Measurements from ENCODE around the gene ISYNA1. TPM values are rescaled to one million over a fixed set of nuclear protein-coding genes. Genes with fewer than 3 reads are reported as not detected.

Gene ISYNA1
- total RNA-seq, 1 experiment from 2014 or later = 6.8 TPM

DNA sequence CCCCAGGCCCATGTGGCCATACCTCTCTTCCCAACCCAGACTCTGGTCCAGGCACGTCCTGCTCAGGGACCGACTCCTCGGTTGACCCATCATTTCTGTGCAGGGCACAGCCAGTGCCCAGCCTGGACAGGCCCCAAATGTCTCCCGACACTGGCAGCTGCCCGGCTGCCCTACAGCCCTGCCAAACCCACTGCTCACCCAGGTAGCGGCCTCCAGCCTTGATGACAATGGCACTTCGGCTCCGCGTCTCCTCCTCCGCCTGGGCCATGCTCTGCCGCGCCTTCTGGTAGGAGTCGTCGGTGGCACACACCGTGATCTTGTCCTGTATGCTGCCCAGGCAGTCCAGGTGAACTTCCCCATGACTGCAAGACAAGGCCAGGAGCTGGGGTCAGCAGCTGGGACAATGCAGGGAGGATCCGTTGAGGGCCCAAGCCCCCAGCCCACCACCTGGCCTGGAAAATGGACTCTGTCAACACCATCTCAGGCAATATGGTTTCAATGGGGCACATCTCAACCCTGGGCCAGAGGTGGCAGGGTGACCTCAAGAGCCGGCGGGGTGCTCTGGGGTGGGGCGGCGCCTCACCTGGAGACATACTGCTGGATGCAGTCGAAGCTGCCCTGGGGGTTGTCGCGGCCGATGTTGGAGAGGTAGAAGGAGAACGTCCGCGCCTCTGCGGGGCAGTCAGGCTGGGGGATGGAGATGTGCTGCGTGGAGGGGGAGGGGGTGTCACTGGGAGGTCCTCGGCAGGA, 27.5 kb upstream of the ISYNA1 start:
- POLR2A ChIA-PET = no interaction called here

GRCh38 chr19:18464646-18465045, 26.7 kb upstream of the ISYNA1 start:
- ChIA-PET CTCF (interaction anchor here (0.7 to 5.3 kb wide), 4 partner anchors 13 to 147 kb away, joined by 3 to 59 read pairs (median 7); no protein-coding TSS in a partner anchor), POLR2A (interaction anchor here (0.7 kb wide), 1 partner anchor 107 kb away, joined by 3 read pairs; the partner anchor contains the start of gene UBA52)
- H3K27me3 Mint-ChIP-seq (ENCODE audit: insufficient read depth, unreplicated experiment) = no peaks in the 10 kb centered on the region
- peak; percentile 58 for DNase-seq (ENCODE audit: unreplicated experiment)
- H3K4me3 Mint-ChIP-seq (ENCODE audit: unreplicated experiment) = no peak overlapping the region
- no TSS peak for BruUV-seq (replicated peaks)
- H3K9me3 Mint-ChIP-seq (ENCODE audit: unreplicated experiment) = no peaks in the 10 kb centered on the region
- H3K36me3 Mint-ChIP-seq (ENCODE audit: insufficient read depth, unreplicated experiment) = peaks cover 39% of the 10 kb centered on the region
- peaks cover 41% of the 10 kb centered on the region for H3K4me1 Mint-ChIP-seq (ENCODE audit: insufficient read depth, unreplicated experiment)
- peak overlapping the region; percentile 27 for H3K27ac Mint-ChIP-seq (ENCODE audit: low read depth, unreplicated experiment)
- intact Hi-C loops (cut with micrococcal nuclease) = loop anchor here (5.0 kb wide), 1 partner anchor 123 kb away; the partner anchor contains the start of gene REX1BD
- TF ChIP-seq CTCF (IDR thresholded peaks at IDR 0.05; ENCODE audit: unreplicated experiment) = no peak

More for the DNA sequence above, 27.5 kb upstream of the ISYNA1 start:
- no peak for DNase-seq (ENCODE audit: unreplicated experiment)
- TF ChIP-seq CTCF (IDR thresholded peaks at IDR 0.05; ENCODE audit: unreplicated experiment) = no peak
- peak overlapping the region; percentile 27 for H3K27ac Mint-ChIP-seq (ENCODE audit: low read depth, unreplicated experiment)
- no peak overlapping the region for H3K4me3 Mint-ChIP-seq (ENCODE audit: unreplicated experiment)
- intact Hi-C loops (cut with micrococcal nuclease) = no loop called here
- BruUV-seq (replicated peaks) = no TSS peak
- H3K9me3 Mint-ChIP-seq (ENCODE audit: unreplicated experiment) = no peaks in the 10 kb centered on the region
- H3K27me3 Mint-ChIP-seq (ENCODE audit: insufficient read depth, unreplicated experiment) = no peaks in the 10 kb centered on the region
- peaks cover 35% of the 10 kb centered on the region for H3K4me1 Mint-ChIP-seq (ENCODE audit: insufficient read depth, unreplicated experiment)
- CTCF ChIA-PET = interaction anchor here (0.6 to 5.3 kb wide), 3 partner anchors 14 to 107 kb away, joined by 3 to 59 read pairs (median 9); no protein-coding TSS in a partner anchor
- H3K36me3 Mint-ChIP-seq (ENCODE audit: insufficient read depth, unreplicated experiment) = peaks cover 32% of the 10 kb centered on the region

- intact Hi-C loops (cut with micrococcal nuclease) = loop anchor here (5.0 kb wide), 1 partner anchor 126 kb away; the partner anchor contains the start of gene REX1BD
- Mint-ChIP-seq H3K4me3 (ENCODE audit: unreplicated experiment) (no peak overlapping the region), H3K27me3 (ENCODE audit: insufficient read depth, unreplicated experiment) (no peaks in the 10 kb centered on the region), H3K4me1 (ENCODE audit: insufficient read depth, unreplicated experiment) (peaks cover 32% of the 10 kb centered on the region), H3K9me3 (ENCODE audit: unreplicated experiment) (no peaks in the 10 kb centered on the region), H3K27ac (ENCODE audit: low read depth, unreplicated experiment) (no peak overlapping the region), H3K36me3 (ENCODE audit: insufficient read depth, unreplicated experiment) (peaks cover 65% of the 10 kb centered on the region)
- TF ChIP-seq CTCF (IDR thresholded peaks at IDR 0.05; ENCODE audit: unreplicated experiment) = no peak
- ChIA-PET CTCF (interaction anchor here (0.6 to 5.3 kb wide), 16 partner anchors 9 to 374 kb away, joined by 3 to 59 read pairs (median 4); partner anchors contain the start of genes ELL and SSBP4), POLR2A (interaction anchor here (0.7 to 1.1 kb wide), 3 partner anchors 11 to 35 kb away, joined by 3 to 4 read pairs (median 3); no protein-coding TSS in a partner anchor)
- BruUV-seq (replicated peaks) = no TSS peak
- no peak for DNase-seq (ENCODE audit: unreplicated experiment)
Observed at GRCh38 chr19:18461471-18461870, 23.5 kb upstream of the ISYNA1 start.

DNA sequence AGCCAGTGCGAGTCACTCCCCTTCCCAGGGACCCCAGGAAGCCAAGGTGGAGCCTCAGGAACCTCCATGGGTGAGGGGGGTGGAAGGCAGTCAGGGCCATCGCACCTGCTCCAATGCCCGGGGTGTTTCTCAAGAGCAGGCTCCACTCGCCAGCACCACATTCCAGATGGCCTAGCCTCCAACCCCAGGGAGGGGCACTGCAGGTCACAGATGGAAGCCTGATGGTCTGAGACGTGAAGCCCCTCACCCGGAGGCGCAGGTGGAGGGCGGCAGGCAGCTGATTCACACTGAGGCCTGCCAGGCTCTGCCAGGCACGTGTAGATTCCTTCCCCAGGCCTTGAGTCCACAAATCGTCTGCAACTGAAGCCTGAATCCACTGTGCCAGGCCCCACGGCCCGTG, 23.0 kb upstream of the ISYNA1 start:
- POLR2A ChIA-PET = interaction anchor here (0.7 to 1.3 kb wide), 6 partner anchors 10 to 97 kb away, joined by 3 to 8 read pairs (median 6); partner anchors contain the start of gene KXD1

More for the DNA sequence above, 23.0 kb upstream of the ISYNA1 start:
- no peaks in the 10 kb centered on the region for H3K9me3 Mint-ChIP-seq (ENCODE audit: unreplicated experiment)
- TF ChIP-seq CTCF (IDR thresholded peaks at IDR 0.05; ENCODE audit: unreplicated experiment) = no peak
- no peaks in the 10 kb centered on the region for H3K27me3 Mint-ChIP-seq (ENCODE audit: insufficient read depth, unreplicated experiment)
- CTCF ChIA-PET = interaction anchor here (0.6 to 5.3 kb wide), 12 partner anchors 8 to 374 kb away, joined by 3 to 59 read pairs (median 3); partner anchors contain the start of genes SSBP4 and UBA52
- intact Hi-C loops (cut with micrococcal nuclease) = loop anchor here (5.0 kb wide), 1 partner anchor 126 kb away; the partner anchor contains the start of gene REX1BD
- peak; percentile 40 for DNase-seq (ENCODE audit: unreplicated experiment)
- no peak overlapping the region for H3K4me3 Mint-ChIP-seq (ENCODE audit: unreplicated experiment)
- peaks cover 32% of the 10 kb centered on the region for H3K4me1 Mint-ChIP-seq (ENCODE audit: insufficient read depth, unreplicated experiment)
- H3K27ac Mint-ChIP-seq (ENCODE audit: low read depth, unreplicated experiment) = no peak overlapping the region
- no TSS peak for BruUV-seq (replicated peaks)
- peaks cover 70% of the 10 kb centered on the region for H3K36me3 Mint-ChIP-seq (ENCODE audit: insufficient read depth, unreplicated experiment)
